Caco-2 (cell line): ENCODE data around the gene CEP192. TPM values are rescaled to one million over a fixed set of nuclear protein-coding genes. Genes with fewer than 3 reads are reported as not detected.

Experiments used
- BruUV-seq: library from RNA; stranded (reverse); fragments of 400-500 nt; replicated peaks from 2 replicates; lab custom pipeline; 2021; lab: Mats Ljungman, UMichigan
- CTCF ChIA-PET: fragments of 300-600 bp; sonication (Branson Sonifier 250); formaldehyde crosslinking; loops from one replicate; lab custom pipeline; 2022; ENCODE audit warnings: antibody characterized with exemption; lab: Charles Lee
- POLR2A ChIA-PET: fragments of 300-600 bp; sonication (Branson Sonifier 250); formaldehyde crosslinking; loops from one replicate; lab custom pipeline; 2022; ENCODE audit warnings: antibody characterized with exemption; lab: Charles Lee
- DNase-seq, 2 experiments: peaks; one replicate each; pipeline versions ENCODE4 v3.0.0 to v3.0.0-alpha.2; 2020 to 2022
- H3K27me3 ChIP-seq: replicated peaks from 2 replicates; pipeline ENCODE4 v1.6.0; 2011; ENCODE audit warnings: low read length; ENCODE audit not compliant: control insufficient read depth, insufficient read depth
- H3K36me3 ChIP-seq: 2 replicates; pipeline ENCODE4 v1.5.1; 2011; ENCODE audit warnings: low read length; ENCODE audit not compliant: control insufficient read depth, insufficient read depth
- H3K4me1 ChIP-seq: fragments of 250-450 bp; sonication (Bioruptor Pico); 2 replicates; pipeline ENCODE4 v1.5.1; 2020; ENCODE audit warnings: mild to moderate bottlenecking
- H3K4me3 ChIP-seq: 2 replicates; pipeline ENCODE4 v1.5.1; 2011; ENCODE audit warnings: low read depth, mild to moderate bottlenecking, control low read depth, low read length
- H3K9me3 ChIP-seq: fragments of 250-450 bp; sonication (Bioruptor Pico); 2 replicates; pipeline ENCODE4 v1.5.1; 2020; ENCODE audit warnings: mild to moderate bottlenecking, moderate library complexity
- H3K27ac Mint-ChIP-seq: one replicate; pipeline ENCODE4 v1.8.0; 2022; ENCODE audit warnings: mixed read lengths; ENCODE audit not compliant: unreplicated experiment
- H3K27me3 Mint-ChIP-seq: one replicate; pipeline ENCODE4 v1.8.0; 2022; ENCODE audit warnings: mixed read lengths; ENCODE audit not compliant: insufficient read depth, unreplicated experiment
- H3K36me3 Mint-ChIP-seq: one replicate; pipeline ENCODE4 v1.8.0; 2022; ENCODE audit warnings: mild to moderate bottlenecking, mixed read lengths; ENCODE audit not compliant: insufficient read depth, unreplicated experiment
- H3K4me1 Mint-ChIP-seq: one replicate; pipeline ENCODE4 v1.8.0; 2022; ENCODE audit warnings: low read depth, mixed read lengths; ENCODE audit not compliant: unreplicated experiment
- H3K4me3 Mint-ChIP-seq: one replicate; pipeline ENCODE4 v1.8.0; 2022; ENCODE audit warnings: mild to moderate bottlenecking, moderate library complexity, mixed read lengths; ENCODE audit not compliant: unreplicated experiment
- H3K9me3 Mint-ChIP-seq: one replicate; pipeline ENCODE4 v1.8.0; 2022; ENCODE audit warnings: mixed read lengths; ENCODE audit not compliant: unreplicated experiment
- CTCF ChIP-seq, 2 experiments: fragments of 200-600 bp in 1 of 2; IDR thresholded peaks; 1 replicate in 1 of 2; 2 replicates in 1 of 2; pipeline versions ENCODE4 v1.5.1 to v1.8.0; 2011 to 2022; ENCODE audit warnings: antibody characterized with exemption in 1 of 2, control low read depth in 1 of 2, inconsistent platforms in 1 of 2, low read depth in 1 of 2, low read length in 1 of 2, mild to moderate bottlenecking in 1 of 2, moderate library complexity in 1 of 2; ENCODE audit not compliant: insufficient read depth in 1 of 2, severe bottlenecking in 1 of 2, unreplicated experiment in 1 of 2
- intact Hi-C: fragments of 100-400 bp; cut with micrococcal nuclease; formaldehyde crosslinking; loops from one replicate; pipeline ENCODE4 v1.10.0; 2022; ENCODE audit not compliant: unreplicated experiment
- total RNA-seq: library from RNA; stranded (reverse); gene quantifications from 2 replicates; pipeline ENCODE4 v1.2.3, GENCODE V29; 2022

Gene CEP192
- total RNA-seq, 1 experiment from 2014 or later = 33.5 TPM

GRCh38 chr18:13086906-13087305, 95.7 kb downstream of the CEP192 start:
- H3K36me3 Mint-ChIP-seq = peaks cover 41% of the 10 kb centered on the region

GRCh38 chr18:13095466-13095865, 104.3 kb downstream of the CEP192 start:
- Histone ChIP-seq H3K4me1 (no peaks in the 10 kb centered on the region), H3K9me3 (no peaks in the 10 kb centered on the region), H3K4me3 (no peak overlapping the region), H3K36me3 (peaks cover 1% of the 10 kb centered on the region), H3K27me3 (no peaks in the 10 kb centered on the region)
- H3K4me3 Mint-ChIP-seq = no peak overlapping the region
- H3K27me3 Mint-ChIP-seq = no peaks in the 10 kb centered on the region
- no peak for DNase-seq
- BruUV-seq = no TSS peak
- no peaks in the 10 kb centered on the region for H3K9me3 Mint-ChIP-seq
- intact Hi-C loops = no loop called here
- H3K4me1 Mint-ChIP-seq = no peaks in the 10 kb centered on the region
- TF ChIP-seq CTCF (IDR thresholded peaks at IDR 0.05; ENCODE audit: insufficient read depth in 1 of 2, low read depth in 1 of 2, low read length in 1 of 2, severe bottlenecking in 1 of 2, unreplicated experiment in 1 of 2) = no peak
- ChIA-PET POLR2A (no interaction called here), CTCF (no interaction called here)
- H3K36me3 Mint-ChIP-seq = peaks cover 65% of the 10 kb centered on the region
- no peak overlapping the region for H3K27ac Mint-ChIP-seq

More at GRCh38 chr18:13086906-13087305, 95.7 kb downstream of the CEP192 start:
- CTCF ChIA-PET = no interaction called here
- no TSS peak for BruUV-seq
- no peaks in the 10 kb centered on the region for H3K4me1 Mint-ChIP-seq
- Histone ChIP-seq H3K4me3 (no peak overlapping the region), H3K36me3 (no peaks in the 10 kb centered on the region), H3K9me3 (no peaks in the 10 kb centered on the region), H3K27me3 (no peaks in the 10 kb centered on the region), H3K4me1 (no peaks in the 10 kb centered on the region)
- no peak overlapping the region for H3K4me3 Mint-ChIP-seq
- intact Hi-C loops = no loop called here
- POLR2A ChIA-PET = interaction anchor here (0.5 kb wide), 1 partner anchor 1717 kb away, joined by 4 read pairs; no protein-coding TSS in a partner anchor
- no peak overlapping the region for H3K27ac Mint-ChIP-seq
- DNase-seq = no peak
- no peaks in the 10 kb centered on the region for H3K27me3 Mint-ChIP-seq
- TF ChIP-seq CTCF (IDR thresholded peaks at IDR 0.05; ENCODE audit: insufficient read depth in 1 of 2, low read depth in 1 of 2, low read length in 1 of 2, severe bottlenecking in 1 of 2, unreplicated experiment in 1 of 2) = no peak
- peaks cover 1% of the 10 kb centered on the region for H3K9me3 Mint-ChIP-seq

GRCh38 chr18:13096232-13096631, 105.1 kb downstream of the CEP192 start:
- Histone ChIP-seq H3K4me1 (no peaks in the 10 kb centered on the region), H3K27me3 (no peaks in the 10 kb centered on the region), H3K4me3 (no peak overlapping the region), H3K36me3 (peaks cover 1% of the 10 kb centered on the region), H3K9me3 (no peaks in the 10 kb centered on the region)
- ChIA-PET CTCF (no interaction called here), POLR2A (no interaction called here)
- no TSS peak for BruUV-seq
- Mint-ChIP-seq H3K4me1 (no peaks in the 10 kb centered on the region), H3K27ac (no peak overlapping the region), H3K36me3 (peaks cover 70% of the 10 kb centered on the region), H3K9me3 (no peaks in the 10 kb centered on the region), H3K27me3 (no peaks in the 10 kb centered on the region), H3K4me3 (no peak overlapping the region)
- no peak for TF ChIP-seq CTCF (IDR thresholded peaks at IDR 0.05; ENCODE audit: insufficient read depth in 1 of 2, low read depth in 1 of 2, low read length in 1 of 2, severe bottlenecking in 1 of 2, unreplicated experiment in 1 of 2)
- DNase-seq = no peak
- intact Hi-C loops = no loop called here
